GM12801 (cell line): Measurements from ENCODE around the gene AURKA.

Experiments
- TF ChIP-seq, protein P1 (sequence below): IDR thresholded peaks from one replicate; pipeline ENCODE4 v1.5.1; 2011; ENCODE audit warnings: control low read depth; ENCODE audit not compliant: insufficient read length; ENCODE audit errors: extremely low read depth

Gene AURKA

DNA sequence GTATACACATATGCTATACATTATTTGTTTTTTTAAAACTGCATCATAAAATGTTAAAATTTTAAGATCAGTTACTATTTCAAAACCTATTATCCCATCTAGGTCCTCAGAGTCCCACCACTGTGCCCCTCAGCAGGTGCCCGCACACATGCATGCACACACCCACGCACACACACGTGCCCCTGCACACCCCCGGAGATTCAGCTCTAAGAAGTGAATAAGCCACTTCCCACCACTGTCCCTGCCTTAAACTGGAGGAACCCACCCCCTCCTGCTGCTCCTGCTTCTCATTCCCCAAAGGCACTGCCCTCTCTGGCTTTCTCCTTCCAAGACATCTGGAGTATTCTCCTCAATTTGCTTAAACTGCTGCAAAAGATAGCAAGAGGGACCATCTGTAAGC, 38.7 kb downstream of the AURKA start:
- TF ChIP-seq, protein P1, sequence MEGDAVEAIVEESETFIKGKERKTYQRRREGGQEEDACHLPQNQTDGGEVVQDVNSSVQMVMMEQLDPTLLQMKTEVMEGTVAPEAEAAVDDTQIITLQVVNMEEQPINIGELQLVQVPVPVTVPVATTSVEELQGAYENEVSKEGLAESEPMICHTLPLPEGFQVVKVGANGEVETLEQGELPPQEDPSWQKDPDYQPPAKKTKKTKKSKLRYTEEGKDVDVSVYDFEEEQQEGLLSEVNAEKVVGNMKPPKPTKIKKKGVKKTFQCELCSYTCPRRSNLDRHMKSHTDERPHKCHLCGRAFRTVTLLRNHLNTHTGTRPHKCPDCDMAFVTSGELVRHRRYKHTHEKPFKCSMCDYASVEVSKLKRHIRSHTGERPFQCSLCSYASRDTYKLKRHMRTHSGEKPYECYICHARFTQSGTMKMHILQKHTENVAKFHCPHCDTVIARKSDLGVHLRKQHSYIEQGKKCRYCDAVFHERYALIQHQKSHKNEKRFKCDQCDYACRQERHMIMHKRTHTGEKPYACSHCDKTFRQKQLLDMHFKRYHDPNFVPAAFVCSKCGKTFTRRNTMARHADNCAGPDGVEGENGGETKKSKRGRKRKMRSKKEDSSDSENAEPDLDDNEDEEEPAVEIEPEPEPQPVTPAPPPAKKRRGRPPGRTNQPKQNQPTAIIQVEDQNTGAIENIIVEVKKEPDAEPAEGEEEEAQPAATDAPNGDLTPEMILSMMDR = no peak

DNA sequence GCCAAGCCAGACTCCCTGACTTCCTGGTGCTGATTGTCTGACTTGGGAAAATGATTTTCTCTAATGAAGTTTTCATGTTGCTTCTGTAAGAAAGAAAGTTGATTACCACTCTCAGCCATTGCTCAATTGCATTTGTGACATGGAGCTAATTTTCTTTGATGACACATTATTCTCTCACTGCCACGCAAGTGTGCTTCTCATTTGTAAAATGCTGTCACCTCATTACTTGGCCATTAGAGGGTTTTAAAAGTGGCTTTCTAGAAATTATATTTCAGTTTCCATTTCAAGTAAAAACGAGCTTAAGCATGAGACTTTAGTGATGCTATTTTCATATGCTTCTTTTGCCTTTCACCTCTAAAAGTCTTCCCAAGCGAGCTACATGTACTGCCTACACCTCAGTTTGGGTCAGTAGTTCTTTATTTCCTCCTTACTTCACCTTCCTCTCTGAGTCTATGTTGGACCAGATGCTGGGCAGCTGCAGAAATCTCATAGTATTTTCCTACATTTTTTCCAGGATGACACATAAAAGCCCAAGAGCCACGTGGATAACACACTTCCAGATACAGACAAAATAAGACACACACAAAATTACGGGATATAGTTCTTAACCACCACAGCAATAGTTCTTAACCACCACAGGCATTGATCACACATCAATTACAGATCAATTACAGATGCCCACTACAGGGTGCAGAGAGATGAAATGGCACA, 39.5 kb downstream of the AURKA start:
- TF ChIP-seq, protein P1 = no peak

DNA sequence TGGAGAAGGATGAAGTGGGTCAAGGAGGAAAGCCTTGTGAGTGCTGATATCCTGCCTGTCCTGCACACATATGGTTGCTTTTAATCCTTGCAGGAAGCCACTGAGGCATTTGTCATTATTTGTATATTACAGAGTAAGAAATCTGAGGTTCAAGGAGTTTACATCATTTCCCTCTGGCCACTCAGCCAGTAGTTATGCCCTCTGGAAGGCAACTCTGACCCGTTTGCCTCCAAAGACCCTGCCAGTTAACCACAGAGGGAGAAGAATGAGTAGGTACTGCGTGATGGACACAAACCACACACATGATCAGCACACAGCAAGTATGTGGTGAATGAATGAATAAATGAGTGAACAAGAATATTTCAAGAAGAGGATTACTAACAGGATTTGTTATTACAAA, 41.2 kb downstream of the AURKA start:
- TF ChIP-seq, protein P1 = no peak

DNA sequence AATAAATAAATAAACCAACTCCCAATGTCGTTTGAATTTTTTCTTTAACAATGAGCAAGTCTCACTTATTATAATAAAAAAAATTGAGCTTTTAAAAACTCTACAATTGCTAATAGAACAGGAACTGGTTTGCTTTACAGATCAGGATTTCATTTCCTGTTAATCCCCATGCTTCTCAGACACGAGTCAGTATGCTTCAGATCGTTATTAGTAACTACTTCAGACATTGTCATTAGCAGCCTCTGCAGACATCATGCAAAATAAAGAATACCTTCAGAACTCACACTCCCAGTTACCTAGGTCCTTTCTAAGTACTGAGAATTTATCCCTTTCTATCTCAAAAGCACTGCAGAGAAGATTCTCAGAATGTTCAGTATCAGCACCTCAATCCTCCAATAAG, 43.3 kb downstream of the AURKA start:
- TF ChIP-seq, protein P1 = no peak

DNA sequence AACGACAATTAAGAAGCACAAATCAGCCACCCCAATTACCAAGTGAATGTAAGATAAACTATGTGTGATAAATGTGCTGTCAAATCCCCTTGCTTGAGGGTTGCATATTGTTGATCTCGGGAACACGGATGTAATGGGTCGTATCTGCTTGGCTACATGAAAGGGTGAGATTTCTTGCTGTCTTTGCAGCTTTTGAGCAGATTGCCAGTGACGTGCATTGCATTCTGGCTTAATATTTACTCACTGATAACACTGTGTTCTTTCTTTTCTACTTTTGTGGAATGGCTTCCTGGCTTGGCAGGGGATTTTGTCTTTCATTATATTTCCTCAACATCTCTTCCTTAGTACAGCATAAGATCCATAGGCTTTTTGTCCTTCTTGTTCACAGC, 43.7 kb downstream of the AURKA start:
- TF ChIP-seq, protein P1 = no peak

DNA sequence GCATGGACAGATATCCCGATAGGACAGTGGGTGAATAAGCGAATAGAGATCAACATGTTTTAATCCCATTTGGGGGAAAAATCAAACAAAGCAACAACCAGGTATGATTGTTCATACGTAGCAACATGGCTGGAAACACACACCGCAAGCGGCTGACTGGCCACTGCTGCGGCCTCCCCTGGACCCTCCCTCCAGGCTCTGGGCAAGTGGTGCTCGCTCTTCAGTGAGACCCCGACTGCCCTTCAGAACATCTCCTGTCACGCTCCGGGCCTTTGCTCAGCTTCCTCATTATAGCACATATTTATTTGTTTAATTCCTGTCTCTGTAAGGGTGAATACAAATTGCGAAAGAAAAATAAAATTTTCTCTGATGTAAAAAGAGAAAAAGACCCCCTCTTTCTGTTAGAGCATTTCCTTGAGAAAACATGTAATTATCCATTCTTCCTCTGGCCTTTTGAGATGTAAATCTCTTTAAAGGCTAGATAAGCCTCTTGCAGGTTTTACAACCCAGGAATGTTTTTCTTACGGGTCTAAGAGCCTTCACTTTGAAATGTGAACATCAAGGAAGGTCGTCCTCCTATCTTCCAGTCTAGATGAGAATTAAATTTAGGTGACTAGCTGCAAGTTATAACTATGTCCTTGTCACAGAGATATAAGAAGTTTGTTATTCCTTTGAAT, 44.2 kb downstream of the AURKA start:
- TF ChIP-seq, protein P1 = no peak

DNA sequence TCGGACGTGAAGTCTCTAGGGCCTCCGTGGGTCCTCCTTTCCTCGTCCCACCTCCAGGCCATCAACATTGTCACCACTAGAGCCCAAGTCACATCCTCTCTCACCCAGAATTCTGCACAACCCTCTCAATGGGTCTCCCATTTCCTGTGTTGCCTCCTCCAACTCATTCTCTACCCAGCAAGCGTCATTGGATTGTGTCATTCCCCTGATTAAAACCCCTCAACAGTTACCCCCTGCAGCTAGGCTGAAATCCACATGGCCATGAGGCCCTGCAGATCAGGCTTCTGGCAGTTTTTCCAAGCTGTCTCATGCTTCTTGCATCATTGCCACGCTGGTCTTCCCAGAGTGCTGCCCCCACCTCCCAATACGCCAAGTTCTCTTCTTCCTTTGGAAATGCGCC, 46.1 kb downstream of the AURKA start:
- TF ChIP-seq, protein P1 = no peak
